Dendritic cell treated with granulocyte-macrophage colony-stimulating factor and Interleukin-4, amounts not matched to agents 40 ng/mL and 50 ng/mL, for 4 days (primary cell): ENCODE data around the gene DTL.
"Not testable (repeated sequence)": the region's sequence is repeated elsewhere in the genome, so short reads cannot be mapped to it uniquely, and the experiment has no call there.

Experiments
- H3K27ac Mint-ChIP-seq: one replicate; pipeline ENCODE4 v1.8.0; 2022; ENCODE audit warnings: mild to moderate bottlenecking, mixed read lengths
- H3K27me3 Mint-ChIP-seq: one replicate; pipeline ENCODE4 v1.8.0; 2022; ENCODE audit warnings: mild to moderate bottlenecking, mixed read lengths
- H3K36me3 Mint-ChIP-seq: one replicate; pipeline ENCODE4 v1.8.0; 2022; ENCODE audit warnings: low read depth, mixed read lengths
- H3K4me1 Mint-ChIP-seq: one replicate; pipeline ENCODE4 v1.8.0; 2022; ENCODE audit warnings: low read depth, mixed read lengths
- H3K4me3 Mint-ChIP-seq: one replicate; pipeline ENCODE4 v1.8.0; 2022; ENCODE audit warnings: mild to moderate bottlenecking, moderate library complexity, mixed read lengths
- H3K9me3 Mint-ChIP-seq: one replicate; pipeline ENCODE4 v1.8.0; 2022; ENCODE audit warnings: mixed read lengths
- intact Hi-C: fragments of 100-400 bp; cut with micrococcal nuclease; formaldehyde crosslinking; loops from one replicate; pipeline ENCODE4 v1.15.0; 2022

DTL gene

DNA sequence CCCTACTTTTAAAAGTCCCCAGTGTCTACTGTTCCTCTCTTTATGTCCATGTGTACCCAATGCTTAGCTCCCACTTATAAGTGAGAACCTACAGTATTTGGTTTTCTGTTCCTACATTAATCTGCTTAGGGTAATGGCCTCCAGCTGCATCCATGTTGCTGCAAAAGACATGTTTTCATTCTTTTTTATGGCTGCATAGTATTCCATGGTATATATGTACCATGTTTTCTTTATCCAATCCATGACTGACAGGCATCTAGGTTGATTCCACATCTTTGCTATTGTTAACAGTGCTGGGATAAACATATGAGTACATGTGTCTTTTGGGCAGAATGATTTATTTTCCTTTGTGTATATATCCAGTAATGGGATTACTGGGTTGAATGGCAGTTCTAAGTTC, 12.6 kb upstream of the DTL start:
- intact Hi-C loops, H3K4me1 Mint-ChIP-seq, H3K27me3 Mint-ChIP-seq, H3K9me3 Mint-ChIP-seq, H3K27ac Mint-ChIP-seq, H3K4me3 Mint-ChIP-seq: not testable (repeated sequence)
- H3K36me3 Mint-ChIP-seq: peaks cover 25% of the 10 kb centered on the region

DNA sequence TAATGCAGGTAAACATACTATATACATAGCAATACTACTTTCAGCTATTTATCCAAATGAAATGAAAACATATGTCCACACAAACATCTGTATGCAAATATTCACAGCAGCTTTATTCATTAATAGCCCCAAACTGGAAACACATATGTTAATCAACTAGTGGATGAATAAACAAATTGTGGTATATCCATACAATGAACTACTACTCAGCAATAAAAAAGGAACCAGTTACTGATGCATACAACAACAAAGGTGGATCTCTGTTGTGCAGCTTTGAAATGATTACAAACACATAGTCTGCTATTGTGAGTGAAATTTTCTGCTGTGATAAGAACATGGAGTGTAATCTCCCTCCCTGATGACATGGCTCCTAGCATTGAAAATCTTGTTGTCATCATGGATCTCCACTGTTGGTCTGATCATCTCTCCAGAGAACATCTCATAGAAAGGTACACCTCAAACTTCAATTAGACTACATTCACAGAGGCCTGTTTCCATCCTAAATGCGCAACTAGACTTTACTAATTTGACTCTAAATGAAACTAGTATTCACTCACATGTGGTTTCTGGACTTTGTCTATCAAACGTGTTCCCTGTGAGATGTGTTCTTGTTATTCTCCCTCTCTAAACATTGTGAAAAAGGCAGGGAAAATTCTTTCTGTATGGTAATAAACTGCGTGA, 10.9 kb upstream of the DTL start:
- Mint-ChIP-seq H3K27ac (no peak overlapping the region), H3K4me3 (no peak overlapping the region), H3K4me1 (peaks cover 14% of the 10 kb centered on the region), H3K36me3 (peaks cover 25% of the 10 kb centered on the region), H3K9me3 (peaks cover 9% of the 10 kb centered on the region), H3K27me3 (no peaks in the 10 kb centered on the region)
- intact Hi-C loops: no loop called here

DNA sequence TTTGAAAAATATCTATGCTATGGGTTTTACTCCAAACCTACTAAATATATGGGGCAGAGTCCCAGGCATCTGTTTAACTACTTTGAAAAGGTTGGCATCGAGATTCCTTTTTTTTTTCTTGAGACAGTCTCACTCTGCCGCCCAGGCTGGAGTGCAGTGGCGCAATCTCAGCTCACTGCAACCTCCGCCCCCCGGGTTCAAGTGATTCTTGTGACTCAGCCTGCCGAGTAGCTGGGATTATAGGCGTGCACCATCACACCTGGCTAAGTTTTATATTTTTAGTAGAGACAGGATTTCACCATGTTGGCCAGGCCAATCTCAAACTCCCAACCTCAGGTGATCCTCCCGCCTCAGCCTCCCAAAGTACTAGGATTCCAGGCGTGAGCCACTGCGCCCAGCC, 7.8 kb upstream of the DTL start:
- H3K27ac Mint-ChIP-seq, H3K27me3 Mint-ChIP-seq, intact Hi-C loops, H3K4me3 Mint-ChIP-seq, H3K9me3 Mint-ChIP-seq: not testable (repeated sequence)
- Mint-ChIP-seq H3K36me3 (peaks cover 22% of the 10 kb centered on the region), H3K4me1 (peaks cover 35% of the 10 kb centered on the region)

GRCh38 chr1:212030936-212031528, 4.5 kb upstream of the DTL start:
- Mint-ChIP-seq H3K36me3 (peaks cover 17% of the 10 kb centered on the region), H3K4me1 (peaks cover 55% of the 10 kb centered on the region), H3K27me3 (no peaks in the 10 kb centered on the region), H3K9me3 (no peaks in the 10 kb centered on the region), H3K4me3 (no peak overlapping the region), H3K27ac (no peak overlapping the region)
- intact Hi-C loops: loop anchor here (5.0 kb wide), 1 partner anchor 334 kb away; no protein-coding TSS in a partner anchor

DNA sequence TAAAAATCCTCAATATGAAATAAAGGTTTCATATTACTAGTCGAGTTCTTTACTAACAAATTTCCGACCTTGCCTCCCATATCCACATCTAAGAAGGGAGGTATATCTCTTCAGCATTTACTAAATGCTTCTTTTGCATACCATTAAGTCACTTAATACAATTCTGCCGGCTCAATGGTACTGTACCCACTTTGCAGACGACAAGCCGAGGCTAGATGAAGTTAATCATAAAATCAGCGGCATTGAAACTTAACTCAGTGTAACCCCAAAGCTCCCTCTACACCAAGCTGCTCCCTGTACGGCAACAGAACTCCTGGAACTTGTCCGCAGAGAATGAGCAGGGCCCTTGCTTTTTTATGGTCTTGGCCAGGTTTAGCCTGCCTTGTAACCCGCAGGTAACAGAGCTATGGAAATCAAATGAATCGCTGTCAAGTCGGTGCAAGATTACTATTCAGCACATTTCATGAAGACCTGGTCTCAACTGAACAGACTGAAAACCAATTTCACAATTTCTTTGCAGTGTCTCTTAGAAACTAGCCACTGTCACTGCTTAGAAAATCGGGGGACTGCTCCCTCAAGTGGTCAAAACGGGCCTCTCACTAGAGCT, 929 bp upstream of the DTL start:
- peaks cover 17% of the 10 kb centered on the region for H3K36me3 Mint-ChIP-seq

DNA sequence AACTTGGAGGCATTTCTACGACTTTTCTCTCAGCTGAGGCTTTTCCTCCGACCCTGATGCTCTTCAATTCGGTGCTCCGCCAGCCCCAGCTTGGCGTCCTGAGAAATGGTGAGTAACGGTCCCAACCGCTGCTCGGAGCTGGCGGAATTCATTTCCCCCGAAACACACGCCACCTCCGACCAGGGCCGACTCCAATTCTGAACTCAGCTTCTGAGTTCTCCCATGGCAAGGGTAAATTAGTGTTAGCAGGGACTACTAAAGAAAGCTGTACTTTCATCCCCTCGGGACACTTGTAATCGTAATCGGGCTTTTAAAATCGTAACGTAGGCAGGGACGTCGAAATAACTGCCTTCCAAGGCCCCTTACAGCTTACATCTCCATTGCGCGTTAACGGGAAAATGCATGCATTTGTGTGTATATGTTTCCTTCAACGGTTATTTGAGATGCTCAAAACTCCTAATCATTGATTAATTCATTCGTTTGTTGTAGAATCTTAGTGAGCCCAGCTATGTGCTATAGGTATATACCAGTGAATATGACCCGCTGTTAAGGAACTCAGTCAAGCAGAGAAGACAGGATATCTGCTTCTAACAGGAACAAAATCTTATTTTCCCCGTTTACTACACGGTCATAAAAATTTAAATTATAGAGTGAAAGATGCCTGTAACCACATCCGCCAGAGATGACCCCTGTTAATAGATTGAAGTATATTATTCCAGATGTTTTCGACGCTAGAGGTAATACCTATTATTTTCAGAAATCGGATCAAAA, 472 bp downstream of the DTL start:
- Mint-ChIP-seq H3K9me3 (no peaks in the 10 kb centered on the region), H3K27ac (peak overlapping the region; percentile 88), H3K27me3 (no peaks in the 10 kb centered on the region), H3K4me3 (peak overlapping the region; percentile 93), H3K36me3 (peaks cover 17% of the 10 kb centered on the region), H3K4me1 (peaks cover 65% of the 10 kb centered on the region)
- intact Hi-C loops: loop anchor here (1.0 kb wide), 1 partner anchor 356 kb away; no protein-coding TSS in a partner anchor

More for the DNA sequence above, 929 bp upstream of the DTL start:
- H3K4me3 Mint-ChIP-seq: peak overlapping the region; percentile 93
- intact Hi-C loops: loop anchor here (1.0 to 5.0 kb wide), 3 partner anchors 22 to 354 kb away; no protein-coding TSS in a partner anchor
- H3K27ac Mint-ChIP-seq: peak overlapping the region; percentile 88
- H3K27me3 Mint-ChIP-seq: no peaks in the 10 kb centered on the region
- H3K4me1 Mint-ChIP-seq: peaks cover 64% of the 10 kb centered on the region
- H3K9me3 Mint-ChIP-seq: no peaks in the 10 kb centered on the region

DNA sequence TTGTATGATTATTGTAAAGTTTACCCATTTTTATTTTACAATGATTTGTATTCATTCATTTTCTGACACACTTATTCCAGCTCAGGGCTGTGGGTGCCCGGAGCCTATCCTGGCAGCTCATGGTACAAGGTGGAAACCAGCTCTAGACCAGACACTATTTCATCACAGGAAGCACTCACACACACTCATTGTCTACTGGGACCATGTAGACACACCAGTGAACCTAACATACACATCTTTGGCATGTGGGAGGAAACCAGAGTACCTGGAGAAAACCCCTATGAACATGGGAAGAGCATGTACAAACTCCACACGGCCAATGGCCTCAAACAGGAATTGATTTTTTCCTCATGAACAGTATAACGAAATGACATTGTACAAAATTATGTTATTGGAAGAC, 2.4 kb downstream of the DTL start:
- intact Hi-C loops: no loop called here
- Mint-ChIP-seq H3K4me3 (no peak overlapping the region), H3K4me1 (peaks cover 49% of the 10 kb centered on the region), H3K27ac (no peak overlapping the region), H3K9me3 (no peaks in the 10 kb centered on the region), H3K36me3 (peaks cover 14% of the 10 kb centered on the region), H3K27me3 (no peaks in the 10 kb centered on the region)

DNA sequence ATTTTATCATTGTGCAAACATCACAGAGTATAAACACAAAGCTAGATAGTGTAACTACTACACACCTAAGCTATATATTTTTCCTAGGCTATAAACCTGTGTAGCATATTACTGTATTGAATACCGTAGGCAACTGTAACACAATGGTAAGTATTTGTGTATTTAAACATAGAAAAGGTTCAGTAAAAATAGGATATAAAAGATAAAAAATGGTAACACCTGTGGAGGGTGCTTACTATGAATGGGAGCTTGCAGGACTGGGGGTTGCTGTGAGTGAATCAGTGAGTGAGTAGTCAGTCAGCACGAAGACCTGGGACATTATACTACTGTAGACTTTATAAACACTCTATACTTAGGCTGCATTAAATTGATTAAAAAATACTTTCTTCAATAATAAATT, 4.1 kb downstream of the DTL start:
- H3K36me3 Mint-ChIP-seq: peaks cover 11% of the 10 kb centered on the region
- no peak overlapping the region for H3K27ac Mint-ChIP-seq
- intact Hi-C loops: no loop called here
- H3K27me3 Mint-ChIP-seq: no peaks in the 10 kb centered on the region
- peaks cover 35% of the 10 kb centered on the region for H3K4me1 Mint-ChIP-seq
- no peak overlapping the region for H3K4me3 Mint-ChIP-seq
- H3K9me3 Mint-ChIP-seq: no peaks in the 10 kb centered on the region

DNA sequence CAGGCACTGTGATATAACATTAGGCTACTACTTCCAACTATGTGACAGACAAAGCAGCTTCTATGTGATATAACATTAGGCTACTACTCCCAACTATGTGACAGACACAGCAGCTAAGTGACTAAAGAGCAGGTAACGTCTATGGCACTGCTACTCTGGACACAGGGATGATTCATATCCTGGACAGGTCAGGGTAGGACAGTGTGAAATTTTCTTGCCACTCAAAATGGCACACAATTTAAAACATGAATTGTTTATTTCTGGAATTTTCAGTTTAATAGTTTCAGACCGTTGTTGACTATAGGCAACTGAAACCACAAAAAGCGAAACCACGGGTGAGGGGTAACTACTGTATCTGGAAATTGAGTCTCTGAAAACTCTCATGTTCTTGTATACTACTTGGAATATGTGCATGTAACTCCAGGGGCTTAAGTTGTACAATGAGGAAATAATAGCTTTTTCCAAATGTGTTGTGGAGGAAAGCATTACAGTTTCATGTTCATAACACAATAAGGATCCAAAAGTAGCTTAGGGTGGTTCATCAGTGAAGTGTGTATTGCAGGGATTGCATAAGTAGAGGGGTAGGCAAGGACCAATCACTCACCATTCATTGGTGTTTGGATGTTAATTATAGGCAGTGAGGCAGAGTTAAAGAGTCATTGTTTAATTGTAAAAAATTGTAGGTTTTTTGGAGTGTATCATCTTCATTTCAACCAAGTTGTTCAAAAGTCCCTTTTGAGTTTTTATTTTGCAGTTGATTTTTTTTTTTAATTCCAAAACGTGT, 5.3 kb downstream of the DTL start:
- intact Hi-C loops: no loop called here
- H3K4me3 Mint-ChIP-seq: peak overlapping the region; percentile 26
- peaks cover 2% of the 10 kb centered on the region for H3K36me3 Mint-ChIP-seq
- peak overlapping the region; percentile 46 for H3K27ac Mint-ChIP-seq
- H3K27me3 Mint-ChIP-seq: no peaks in the 10 kb centered on the region
- H3K4me1 Mint-ChIP-seq: peaks cover 33% of the 10 kb centered on the region
- no peaks in the 10 kb centered on the region for H3K9me3 Mint-ChIP-seq

DNA sequence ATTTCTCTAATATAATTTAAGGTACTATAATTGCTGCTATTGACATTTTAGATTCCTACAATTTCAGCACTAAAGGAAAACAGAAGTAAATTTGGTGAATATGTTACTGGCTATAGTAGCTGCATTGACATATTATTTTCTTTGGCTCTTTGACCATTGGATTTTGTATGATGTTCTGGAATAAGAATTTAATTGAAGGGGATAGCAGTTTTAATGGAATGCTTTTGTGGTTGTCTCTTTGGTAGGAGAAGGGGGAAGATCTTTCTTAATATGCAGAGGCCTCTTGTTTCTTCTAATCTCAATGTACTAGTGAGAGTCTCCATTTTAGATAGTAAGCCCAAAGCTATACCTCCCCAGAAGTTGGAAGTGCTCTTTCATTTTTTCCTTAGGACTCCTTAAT, 6.9 kb downstream of the DTL start:
- H3K4me3 Mint-ChIP-seq: no peak overlapping the region
- no peaks in the 10 kb centered on the region for H3K27me3 Mint-ChIP-seq
- intact Hi-C loops: no loop called here
- H3K27ac Mint-ChIP-seq: no peak overlapping the region
- H3K9me3 Mint-ChIP-seq: no peaks in the 10 kb centered on the region
- H3K4me1 Mint-ChIP-seq: peaks cover 17% of the 10 kb centered on the region
- no peaks in the 10 kb centered on the region for H3K36me3 Mint-ChIP-seq

GRCh38 chr1:212044851-212045250, 9.3 kb downstream of the DTL start:
- H3K4me3 Mint-ChIP-seq: no peak overlapping the region
- no peak overlapping the region for H3K27ac Mint-ChIP-seq
- H3K27me3 Mint-ChIP-seq: no peaks in the 10 kb centered on the region
- no peaks in the 10 kb centered on the region for H3K9me3 Mint-ChIP-seq
- H3K36me3 Mint-ChIP-seq: no peaks in the 10 kb centered on the region
- intact Hi-C loops: no loop called here
- H3K4me1 Mint-ChIP-seq: peaks cover 8% of the 10 kb centered on the region

- Mint-ChIP-seq H3K4me3 (no peak overlapping the region), H3K36me3 (no peaks in the 10 kb centered on the region), H3K9me3 (no peaks in the 10 kb centered on the region), H3K4me1 (peaks cover 2% of the 10 kb centered on the region), H3K27ac (no peak overlapping the region), H3K27me3 (no peaks in the 10 kb centered on the region)
- intact Hi-C loops: no loop called here
These were observed 10.4 kb downstream of the DTL start for GRCh38 chr1:212045981-212046380.

- Mint-ChIP-seq H3K9me3 (peaks cover 9% of the 10 kb centered on the region), H3K4me1 (no peaks in the 10 kb centered on the region), H3K4me3 (no peak overlapping the region), H3K27ac (no peak overlapping the region), H3K27me3 (no peaks in the 10 kb centered on the region), H3K36me3 (peaks cover 6% of the 10 kb centered on the region)
- intact Hi-C loops: no loop called here
These were observed 18.4 kb downstream of the DTL start for GRCh38 chr1:212053993-212054392.
